ENCODE measurements around the gene HCFC1.

DNA sequence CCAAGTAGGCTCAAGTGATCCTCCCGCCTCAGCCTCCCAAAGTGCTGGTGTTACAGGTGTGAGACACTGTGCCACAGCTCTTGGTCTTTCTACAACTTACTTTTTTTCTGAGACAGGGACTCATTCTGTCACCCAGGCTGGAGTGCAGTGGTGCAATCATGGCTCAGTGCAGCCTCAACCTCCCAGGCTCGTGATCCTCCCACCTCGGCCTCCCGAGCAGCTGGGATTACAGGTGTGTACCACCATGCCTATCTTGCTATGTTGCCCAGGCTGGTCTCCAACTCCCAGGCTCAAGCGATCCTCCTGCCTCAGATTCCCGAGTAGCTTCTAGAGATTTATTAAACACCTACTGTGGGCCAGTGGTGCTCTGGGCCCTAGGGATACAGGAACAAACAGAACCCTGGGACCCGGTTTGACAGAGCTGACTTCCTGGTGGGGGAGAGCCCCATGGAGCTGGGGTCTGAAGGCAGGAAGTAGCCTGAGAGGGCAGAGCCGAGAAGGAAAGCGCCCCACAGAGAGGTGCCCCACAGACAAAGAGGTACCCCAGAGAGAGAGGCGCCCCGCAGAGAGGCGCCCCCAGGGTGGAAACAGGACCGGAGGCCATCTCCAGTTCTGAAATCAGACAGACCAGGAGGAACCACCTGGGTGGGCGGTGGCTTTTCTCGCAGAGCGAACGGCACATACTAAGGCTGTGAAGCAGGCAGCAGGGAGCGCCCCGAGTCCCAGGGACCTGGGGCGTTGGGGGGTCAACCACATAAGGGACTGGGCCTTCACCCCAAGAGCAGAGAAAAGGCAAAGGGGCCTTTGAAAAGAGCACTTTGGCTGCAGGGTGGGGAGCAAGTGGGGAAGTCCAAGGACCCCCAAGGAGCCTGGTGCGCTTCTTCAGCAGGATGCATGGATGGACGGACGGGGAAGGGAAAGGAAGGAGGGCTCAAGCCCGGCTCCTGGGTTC, 43.1 kb upstream of the HCFC1 start:
- TF ChIP-seq, protein P1, sequence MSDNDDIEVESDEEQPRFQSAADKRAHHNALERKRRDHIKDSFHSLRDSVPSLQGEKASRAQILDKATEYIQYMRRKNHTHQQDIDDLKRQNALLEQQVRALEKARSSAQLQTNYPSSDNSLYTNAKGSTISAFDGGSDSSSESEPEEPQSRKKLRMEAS (IDR thresholded peaks at IDR 0.05), result no peak
- TF ChIP-seq POLR2A (IDR thresholded peaks at IDR 0.05; ENCODE audit: low read length), result no peak
- TF ChIP-seq, protein P2, sequence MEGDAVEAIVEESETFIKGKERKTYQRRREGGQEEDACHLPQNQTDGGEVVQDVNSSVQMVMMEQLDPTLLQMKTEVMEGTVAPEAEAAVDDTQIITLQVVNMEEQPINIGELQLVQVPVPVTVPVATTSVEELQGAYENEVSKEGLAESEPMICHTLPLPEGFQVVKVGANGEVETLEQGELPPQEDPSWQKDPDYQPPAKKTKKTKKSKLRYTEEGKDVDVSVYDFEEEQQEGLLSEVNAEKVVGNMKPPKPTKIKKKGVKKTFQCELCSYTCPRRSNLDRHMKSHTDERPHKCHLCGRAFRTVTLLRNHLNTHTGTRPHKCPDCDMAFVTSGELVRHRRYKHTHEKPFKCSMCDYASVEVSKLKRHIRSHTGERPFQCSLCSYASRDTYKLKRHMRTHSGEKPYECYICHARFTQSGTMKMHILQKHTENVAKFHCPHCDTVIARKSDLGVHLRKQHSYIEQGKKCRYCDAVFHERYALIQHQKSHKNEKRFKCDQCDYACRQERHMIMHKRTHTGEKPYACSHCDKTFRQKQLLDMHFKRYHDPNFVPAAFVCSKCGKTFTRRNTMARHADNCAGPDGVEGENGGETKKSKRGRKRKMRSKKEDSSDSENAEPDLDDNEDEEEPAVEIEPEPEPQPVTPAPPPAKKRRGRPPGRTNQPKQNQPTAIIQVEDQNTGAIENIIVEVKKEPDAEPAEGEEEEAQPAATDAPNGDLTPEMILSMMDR (IDR thresholded peaks at IDR 0.05), result no peak
- TF ChIP-seq, protein P3, sequence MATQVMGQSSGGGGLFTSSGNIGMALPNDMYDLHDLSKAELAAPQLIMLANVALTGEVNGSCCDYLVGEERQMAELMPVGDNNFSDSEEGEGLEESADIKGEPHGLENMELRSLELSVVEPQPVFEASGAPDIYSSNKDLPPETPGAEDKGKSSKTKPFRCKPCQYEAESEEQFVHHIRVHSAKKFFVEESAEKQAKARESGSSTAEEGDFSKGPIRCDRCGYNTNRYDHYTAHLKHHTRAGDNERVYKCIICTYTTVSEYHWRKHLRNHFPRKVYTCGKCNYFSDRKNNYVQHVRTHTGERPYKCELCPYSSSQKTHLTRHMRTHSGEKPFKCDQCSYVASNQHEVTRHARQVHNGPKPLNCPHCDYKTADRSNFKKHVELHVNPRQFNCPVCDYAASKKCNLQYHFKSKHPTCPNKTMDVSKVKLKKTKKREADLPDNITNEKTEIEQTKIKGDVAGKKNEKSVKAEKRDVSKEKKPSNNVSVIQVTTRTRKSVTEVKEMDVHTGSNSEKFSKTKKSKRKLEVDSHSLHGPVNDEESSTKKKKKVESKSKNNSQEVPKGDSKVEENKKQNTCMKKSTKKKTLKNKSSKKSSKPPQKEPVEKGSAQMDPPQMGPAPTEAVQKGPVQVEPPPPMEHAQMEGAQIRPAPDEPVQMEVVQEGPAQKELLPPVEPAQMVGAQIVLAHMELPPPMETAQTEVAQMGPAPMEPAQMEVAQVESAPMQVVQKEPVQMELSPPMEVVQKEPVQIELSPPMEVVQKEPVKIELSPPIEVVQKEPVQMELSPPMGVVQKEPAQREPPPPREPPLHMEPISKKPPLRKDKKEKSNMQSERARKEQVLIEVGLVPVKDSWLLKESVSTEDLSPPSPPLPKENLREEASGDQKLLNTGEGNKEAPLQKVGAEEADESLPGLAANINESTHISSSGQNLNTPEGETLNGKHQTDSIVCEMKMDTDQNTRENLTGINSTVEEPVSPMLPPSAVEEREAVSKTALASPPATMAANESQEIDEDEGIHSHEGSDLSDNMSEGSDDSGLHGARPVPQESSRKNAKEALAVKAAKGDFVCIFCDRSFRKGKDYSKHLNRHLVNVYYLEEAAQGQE (IDR thresholded peaks at IDR 0.05), result no peak
- no peak for TF ChIP-seq ESRRA (IDR thresholded peaks at IDR 0.05; ENCODE audit: borderline replicate concordance, low read length)
- TF ChIP-seq, protein P4, sequence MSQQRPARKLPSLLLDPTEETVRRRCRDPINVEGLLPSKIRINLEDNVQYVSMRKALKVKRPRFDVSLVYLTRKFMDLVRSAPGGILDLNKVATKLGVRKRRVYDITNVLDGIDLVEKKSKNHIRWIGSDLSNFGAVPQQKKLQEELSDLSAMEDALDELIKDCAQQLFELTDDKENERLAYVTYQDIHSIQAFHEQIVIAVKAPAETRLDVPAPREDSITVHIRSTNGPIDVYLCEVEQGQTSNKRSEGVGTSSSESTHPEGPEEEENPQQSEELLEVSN (IDR thresholded peaks at IDR 0.05; ENCODE audit: borderline replicate concordance, low read depth), result no peak
- no peak for TF ChIP-seq JUN (IDR thresholded peaks at IDR 0.05)

Measured in A549 (cell line).